ENCODE results near the gene AQP1. TPM values are rescaled to one million over a fixed set of nuclear protein-coding genes. Genes with fewer than 3 reads are reported as not detected.

AQP1 gene
- total RNA-seq, 4 donors from 2014 or later: 12.4 to 86.5 (median 71.5) TPM

GRCh38 chr7:30968747-30969603, 57.3 kb downstream of the AQP1 start:
- no peak overlapping the region for H3K27ac ChIP-seq
- no peaks in the 10 kb centered on the region for H3K27me3 ChIP-seq
- no peaks in the 10 kb centered on the region for H3K4me1 ChIP-seq
- TF ChIP-seq CTCF (IDR thresholded peaks at IDR 0.05) (no peak), POLR2A (IDR thresholded peaks at IDR 0.05) (no peak)
- H3K4me3 ChIP-seq: no peak overlapping the region
- no peak for DNase-seq
- H3K36me3 ChIP-seq: no peaks in the 10 kb centered on the region
- no peaks in the 10 kb centered on the region for H3K9me3 ChIP-seq

DNA sequence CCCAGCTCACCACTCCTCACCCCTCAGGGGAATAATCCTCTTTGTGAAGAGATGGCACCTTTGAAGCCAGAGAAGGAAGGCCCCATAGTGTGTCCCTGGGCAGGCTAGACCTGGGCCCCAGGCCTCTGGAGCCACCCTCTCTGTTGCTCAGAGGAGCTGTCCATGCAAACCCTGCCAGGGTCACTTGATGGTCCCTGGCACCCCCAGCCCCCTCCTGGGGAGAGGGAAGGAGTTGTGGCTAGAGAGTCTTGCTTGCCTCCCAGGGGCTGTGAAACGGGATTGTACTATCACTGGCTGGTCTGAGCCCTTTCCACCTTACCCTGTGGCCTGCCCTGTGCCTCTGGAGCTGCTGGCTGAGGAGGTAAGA, 57.9 kb downstream of the AQP1 start:
- H3K4me3 ChIP-seq: no peak overlapping the region
- no peak for DNase-seq
- H3K4me1 ChIP-seq: peaks cover 0 to 4% (median 0%) of the 10 kb centered on the region in 4 donors
- H3K36me3 ChIP-seq: no peaks in the 10 kb centered on the region
- TF ChIP-seq POLR2A (IDR thresholded peaks at IDR 0.05): no peak
- no peak for TF ChIP-seq CTCF (IDR thresholded peaks at IDR 0.05)
- no peaks in the 10 kb centered on the region for H3K9me3 ChIP-seq
- no peaks in the 10 kb centered on the region for H3K27me3 ChIP-seq
- no peak overlapping the region for H3K27ac ChIP-seq

DNA sequence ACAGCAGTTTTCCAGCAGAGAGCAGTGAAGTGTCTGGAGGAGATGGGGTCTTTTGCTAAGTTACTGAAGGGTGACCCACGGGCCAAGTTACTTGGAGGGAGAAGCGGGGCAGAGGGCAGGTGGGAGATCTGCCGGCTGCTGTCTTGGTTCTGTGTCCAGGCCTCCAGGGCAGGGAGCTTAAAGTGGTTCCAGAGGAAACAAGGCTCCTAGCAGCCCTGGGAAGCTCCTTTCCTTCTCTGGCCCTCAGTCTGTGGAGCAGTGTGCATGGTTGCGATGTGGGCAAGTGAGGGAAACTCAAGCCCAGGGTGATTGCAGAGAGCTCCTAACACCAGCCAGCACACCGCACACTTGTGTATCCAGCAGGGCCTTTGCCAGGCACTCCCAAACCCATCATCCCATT, 58.4 kb downstream of the AQP1 start:
- TF ChIP-seq CTCF (IDR thresholded peaks at IDR 0.05) (no peak), POLR2A (IDR thresholded peaks at IDR 0.05) (no peak)
- H3K9me3 ChIP-seq: no peaks in the 10 kb centered on the region
- H3K36me3 ChIP-seq: no peaks in the 10 kb centered on the region
- H3K27ac ChIP-seq: no peak overlapping the region
- H3K4me1 ChIP-seq: peaks cover 0 to 8% (median 0%) of the 10 kb centered on the region in 4 donors
- H3K27me3 ChIP-seq: no peaks in the 10 kb centered on the region
- no peak for DNase-seq
- H3K4me3 ChIP-seq: no peak overlapping the region

DNA sequence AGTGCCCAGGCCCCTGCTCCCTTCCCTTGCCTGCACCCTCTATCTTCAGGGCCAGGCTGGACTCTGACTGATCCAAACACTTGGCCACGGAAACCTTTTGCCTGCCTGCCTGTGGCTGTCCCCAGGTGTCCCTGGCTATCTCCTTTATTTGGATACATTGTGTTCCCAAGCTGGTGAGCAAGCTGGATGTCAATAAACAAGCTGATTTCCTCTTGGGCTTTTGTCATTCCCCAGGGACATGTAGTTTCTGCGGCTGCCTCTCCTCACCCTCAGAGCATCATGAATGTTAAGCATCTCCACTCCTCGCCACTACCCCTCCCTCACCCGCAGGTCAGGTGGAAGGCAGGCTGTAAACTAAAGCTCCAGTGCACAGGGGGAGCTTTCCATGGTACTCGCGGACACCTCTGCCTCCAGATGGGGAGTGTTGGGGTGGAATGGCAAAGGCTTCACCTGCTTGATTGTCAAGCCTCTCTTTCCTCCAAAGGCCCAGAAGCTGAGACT, 59.0 kb downstream of the AQP1 start:
- Histone ChIP-seq H3K27ac (no peak overlapping the region), H3K4me1 (peaks cover 0 to 13% (median 0%) of the 10 kb centered on the region in 4 donors), H3K27me3 (no peaks in the 10 kb centered on the region), H3K36me3 (no peaks in the 10 kb centered on the region), H3K9me3 (no peaks in the 10 kb centered on the region), H3K4me3 (no peak overlapping the region)
- DNase-seq: no peak
- TF ChIP-seq POLR2A (IDR thresholded peaks at IDR 0.05) (no peak), CTCF (IDR thresholded peaks at IDR 0.05) (no peak)

DNA sequence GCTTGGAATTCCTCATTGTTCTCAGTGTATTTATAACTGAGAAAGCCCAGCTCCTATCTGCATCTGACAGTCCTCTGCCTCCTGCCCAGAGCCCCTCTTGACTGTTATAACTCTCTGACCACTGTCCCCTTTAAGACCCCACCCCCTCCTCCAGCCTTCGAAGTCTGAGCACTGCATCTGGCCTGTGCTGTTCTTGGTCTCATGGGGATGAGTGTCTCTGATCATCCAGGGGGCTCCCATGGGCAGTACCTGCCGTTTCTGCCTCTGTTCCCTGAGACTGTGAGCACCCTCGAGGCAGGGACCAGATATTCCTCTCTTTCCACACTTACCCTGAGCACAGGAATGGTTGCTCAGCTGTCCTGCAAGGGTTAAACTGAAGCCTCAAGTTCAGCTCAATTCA, 59.8 kb downstream of the AQP1 start:
- Histone ChIP-seq H3K4me3 (no peak overlapping the region), H3K4me1 (peaks cover 0 to 13% (median 0%) of the 10 kb centered on the region in 4 donors), H3K27me3 (no peaks in the 10 kb centered on the region), H3K36me3 (no peaks in the 10 kb centered on the region), H3K9me3 (no peaks in the 10 kb centered on the region), H3K27ac (no peak overlapping the region)
- TF ChIP-seq CTCF (IDR thresholded peaks at IDR 0.05) (no peak), POLR2A (IDR thresholded peaks at IDR 0.05) (no peak)
- no peak for DNase-seq
